Epithelial cell of esophagus (primary cell): ENCODE measurements around the gene ANKDD1A.

Experiments
- DNase-seq: peaks from one replicate; pipeline ENCODE4 v3.0.0; 2010; ENCODE audit warnings: low read depth
- H3K4me3 ChIP-seq: 2 replicates; pipeline ENCODE4 v1.5.1; 2011; ENCODE audit warnings: mild to moderate bottlenecking, low read length, control low read depth
- TF ChIP-seq, protein P1 (sequence below): IDR thresholded peaks from 2 replicates; pipeline ENCODE4 v1.5.1; 2011; ENCODE audit warnings: low read depth, mild to moderate bottlenecking, low read length, control low read depth, inconsistent platforms; ENCODE audit not compliant: insufficient read depth; ENCODE audit errors: missing control alignments

ANKDD1A gene

DNA sequence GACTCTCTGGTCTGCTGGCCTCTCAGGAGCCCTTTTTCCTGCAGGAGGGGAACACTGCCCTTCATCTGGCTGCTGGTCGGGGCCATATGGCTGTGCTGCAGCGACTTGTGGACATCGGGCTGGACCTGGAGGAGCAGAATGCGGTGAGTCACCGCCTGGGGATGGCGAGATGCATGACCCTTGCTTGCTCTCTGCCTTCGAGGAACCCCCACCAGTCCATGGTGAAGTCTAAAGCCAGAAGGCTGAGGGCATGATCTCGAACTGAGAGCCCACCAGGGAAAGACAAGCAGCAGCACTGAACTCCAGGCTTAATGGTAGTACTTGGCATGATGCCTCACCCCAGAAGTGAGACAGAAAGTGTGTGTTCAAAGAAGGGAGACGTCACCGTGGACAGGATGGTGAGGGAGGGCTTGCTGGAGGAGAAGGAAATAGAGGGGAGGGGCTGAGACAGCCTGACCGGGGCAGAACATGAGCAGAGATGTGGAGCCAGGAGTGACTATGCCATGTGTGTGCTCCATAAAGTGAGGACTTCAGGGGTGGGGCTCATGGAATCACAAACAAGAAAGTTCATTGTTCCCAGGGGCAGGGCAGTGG is 19.2 kb downstream of the ANKDD1A start:
- no peak for DNase-seq
- TF ChIP-seq, protein P1, sequence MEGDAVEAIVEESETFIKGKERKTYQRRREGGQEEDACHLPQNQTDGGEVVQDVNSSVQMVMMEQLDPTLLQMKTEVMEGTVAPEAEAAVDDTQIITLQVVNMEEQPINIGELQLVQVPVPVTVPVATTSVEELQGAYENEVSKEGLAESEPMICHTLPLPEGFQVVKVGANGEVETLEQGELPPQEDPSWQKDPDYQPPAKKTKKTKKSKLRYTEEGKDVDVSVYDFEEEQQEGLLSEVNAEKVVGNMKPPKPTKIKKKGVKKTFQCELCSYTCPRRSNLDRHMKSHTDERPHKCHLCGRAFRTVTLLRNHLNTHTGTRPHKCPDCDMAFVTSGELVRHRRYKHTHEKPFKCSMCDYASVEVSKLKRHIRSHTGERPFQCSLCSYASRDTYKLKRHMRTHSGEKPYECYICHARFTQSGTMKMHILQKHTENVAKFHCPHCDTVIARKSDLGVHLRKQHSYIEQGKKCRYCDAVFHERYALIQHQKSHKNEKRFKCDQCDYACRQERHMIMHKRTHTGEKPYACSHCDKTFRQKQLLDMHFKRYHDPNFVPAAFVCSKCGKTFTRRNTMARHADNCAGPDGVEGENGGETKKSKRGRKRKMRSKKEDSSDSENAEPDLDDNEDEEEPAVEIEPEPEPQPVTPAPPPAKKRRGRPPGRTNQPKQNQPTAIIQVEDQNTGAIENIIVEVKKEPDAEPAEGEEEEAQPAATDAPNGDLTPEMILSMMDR = no peak

DNA sequence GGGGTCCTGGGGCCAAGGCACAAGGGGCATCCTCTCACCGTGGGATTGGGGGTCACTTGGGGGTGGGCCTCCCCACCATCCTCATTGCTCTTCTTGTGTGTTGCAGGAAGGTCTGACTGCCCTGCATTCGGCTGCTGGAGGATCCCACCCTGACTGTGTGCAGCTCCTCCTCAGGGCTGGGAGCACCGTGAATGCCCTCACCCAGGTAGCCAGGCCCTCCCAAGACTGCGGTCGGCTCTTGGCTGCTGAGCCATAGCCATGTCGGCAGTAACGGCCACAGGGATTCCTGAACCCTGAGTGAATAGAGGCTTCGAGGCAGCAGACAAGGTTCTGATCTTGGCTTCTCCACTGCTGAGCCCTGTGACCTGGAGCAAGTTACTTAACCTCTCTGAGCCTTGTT is 19.7 kb downstream of the ANKDD1A start:
- DNase-seq = no peak
- no peak overlapping the region for H3K4me3 ChIP-seq
- TF ChIP-seq, protein P1 = no peak

More for the DNA sequence above, 19.2 kb downstream of the ANKDD1A start:
- H3K4me3 ChIP-seq = no peak overlapping the region

DNA sequence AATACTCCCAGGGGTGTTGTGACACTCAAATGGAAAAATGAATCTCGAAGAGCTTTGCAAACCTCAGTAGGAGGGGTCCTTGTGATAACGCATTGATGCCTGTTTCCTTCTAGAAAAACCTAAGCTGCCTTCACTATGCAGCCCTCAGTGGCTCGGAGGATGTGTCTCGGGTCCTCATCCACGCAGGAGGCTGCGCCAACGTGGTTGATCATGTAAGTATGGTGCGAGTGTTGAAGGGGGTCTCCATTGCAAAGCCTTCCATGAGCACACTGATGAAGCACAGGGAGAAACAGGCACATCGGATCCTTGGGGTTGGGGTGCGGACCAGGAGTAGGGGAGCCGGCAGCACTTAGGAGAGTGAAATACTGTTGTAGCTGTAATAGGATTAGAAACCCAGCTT is 22.3 kb downstream of the ANKDD1A start:
- TF ChIP-seq, protein P1 = no peak
- no peak for DNase-seq
- H3K4me3 ChIP-seq = no peak overlapping the region

DNA sequence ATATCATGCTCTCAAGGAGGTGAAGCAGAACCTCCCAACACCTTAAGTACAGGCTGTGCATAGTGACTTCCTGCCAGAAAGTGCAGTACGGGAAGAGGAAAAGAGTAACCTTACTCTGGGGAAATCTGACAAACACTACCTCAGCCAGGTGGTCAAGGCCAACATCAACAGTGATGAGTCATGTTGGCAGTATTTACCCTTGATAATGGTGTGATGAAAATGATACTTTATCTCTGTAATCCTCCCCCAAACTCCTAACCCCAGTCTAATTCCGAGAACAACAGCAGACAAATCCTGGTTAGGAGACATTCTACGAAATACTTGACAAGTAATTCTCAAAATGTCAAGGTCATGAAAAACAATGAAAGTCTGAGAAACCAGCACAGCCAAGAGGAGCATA is 26.5 kb downstream of the ANKDD1A start:
- peak; percentile 57 for DNase-seq
- TF ChIP-seq, protein P1 = no peak
- H3K4me3 ChIP-seq = no peak overlapping the region

DNA sequence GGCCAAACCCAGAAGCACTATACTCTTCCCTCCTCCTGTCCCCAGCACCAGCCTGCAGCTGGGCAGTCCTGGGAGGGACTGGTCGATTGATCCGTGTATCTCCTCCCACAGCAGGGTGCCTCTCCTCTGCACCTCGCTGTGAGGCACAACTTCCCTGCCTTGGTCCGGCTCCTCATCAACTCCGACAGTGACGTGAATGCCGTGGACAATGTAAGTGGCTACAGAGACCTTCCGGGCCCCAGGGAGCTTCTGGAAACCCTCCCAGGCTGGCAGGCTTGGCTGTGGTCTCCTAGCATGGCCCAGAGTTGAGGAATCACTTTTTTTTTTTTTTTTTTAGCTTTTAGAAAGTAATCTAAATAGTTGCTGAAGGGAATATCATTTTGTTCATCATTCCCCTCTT is 30.7 kb downstream of the ANKDD1A start:
- TF ChIP-seq, protein P1 = no peak
- no peak overlapping the region for H3K4me3 ChIP-seq
- DNase-seq = no peak

- H3K4me3 ChIP-seq = no peak overlapping the region
- TF ChIP-seq, protein P1 = no peak
- no peak for DNase-seq
These were observed 32.0 kb downstream of the ANKDD1A start for GRCh38 chr15:64943512-64944225.

DNA sequence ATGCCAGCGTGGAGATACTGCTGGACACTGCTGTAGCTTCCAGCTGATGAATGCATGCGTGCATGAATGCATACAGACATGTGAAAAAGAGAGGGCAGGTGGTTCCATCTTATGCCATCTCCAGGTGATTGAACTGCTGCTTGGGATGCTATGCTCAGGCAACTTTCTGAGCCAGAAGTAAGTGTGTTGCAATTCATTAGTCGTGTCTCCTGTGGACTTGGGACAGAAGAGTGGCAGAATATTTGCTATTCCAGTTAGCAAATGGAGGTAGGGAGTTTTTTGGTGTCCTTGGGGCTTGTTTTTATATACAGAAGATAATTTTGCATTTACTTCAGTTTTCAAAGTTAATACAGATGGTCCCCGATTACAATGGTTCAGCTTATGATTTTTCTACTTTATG is 33.3 kb downstream of the ANKDD1A start:
- TF ChIP-seq, protein P1 = no peak

More for the DNA sequence above, 33.3 kb downstream of the ANKDD1A start:
- no peak overlapping the region for H3K4me3 ChIP-seq
- no peak for DNase-seq
